Sigmoid colon (tissue), 7 donors: Measurements from ENCODE around the gene PPFIBP1. TPM values are rescaled to one million over a fixed set of nuclear protein-coding genes. Genes with fewer than 3 reads are reported as not detected.

Experiments
- DNase-seq: peaks from one replicate; pipeline ENCODE4 v3.0.0-alpha.2; 2019
- H3K27ac ChIP-seq, 4 donors: fragments of 200-600 bp; sonication (generic); one replicate each; pipeline ENCODE4 v1.5.1; 2016 to 2019; ENCODE audit warnings: mild to moderate bottlenecking in 1 of 4
- H3K27me3 ChIP-seq, 3 donors: fragments of 200-600 bp; sonication (generic); one replicate each; pipeline ENCODE4 v1.5.1; 2019; ENCODE audit warnings: mild to moderate bottlenecking in 1 of 3
- H3K36me3 ChIP-seq, 4 donors: fragments of 200-600 bp; sonication (generic); one replicate each; pipeline ENCODE4 v1.5.1; 2016 to 2019
- H3K4me1 ChIP-seq, 4 donors: fragments of 200-600 bp; sonication (generic); one replicate each; pipeline ENCODE4 v1.5.1; 2017 to 2019
- H3K4me3 ChIP-seq, 4 donors: fragments of 200-600 bp; sonication (generic); one replicate each; pipeline ENCODE4 v1.5.1; 2017 to 2019; ENCODE audit warnings: mild to moderate bottlenecking in 2 of 4, moderate library complexity in 1 of 4
- H3K9me3 ChIP-seq, 4 donors: fragments of 200-600 bp in 3 of 4; sonication (generic) in 3 of 4; one replicate each; pipeline versions ENCODE4 v1.5.1 to v1.6.1; 2013 to 2019
- EP300 ChIP-seq, 4 donors: sonication (generic); formaldehyde crosslinking; IDR thresholded peaks; one replicate each; pipeline ENCODE4 v1.6.1; 2017; ENCODE audit warnings: antibody characterized with exemption in 4 of 4
- POLR2A ChIP-seq, 2 donors: fragments of 450-650 bp; IDR thresholded peaks; one replicate each; pipeline ENCODE4 v1.6.1; 2016; ENCODE audit warnings: antibody characterized with exemption in 2 of 2, mild to moderate bottlenecking in 2 of 2, moderate library complexity in 2 of 2
- POLR2AphosphoS5 ChIP-seq, 4 donors: sonication (generic); formaldehyde crosslinking; IDR thresholded peaks; one replicate each; pipeline ENCODE4 v1.6.1; 2017; ENCODE audit warnings: antibody characterized with exemption in 4 of 4
- WGBS, 2 donors: extraction: QIAGEN DNeasy Blood & Tissue Kit; methylation state at CpG; one replicate each; pipeline ENCODE4 v1.1.7; 2013; 5-methylcytosine and 5-hydroxymethylcytosine counted together
- intact Hi-C: fragments of 100-400 bp; cut with DNase I; formaldehyde crosslinking; loops from one replicate; pipeline ENCODE4 v1.15.1; 2023
- polyA plus RNA-seq, 3 donors: library from polyadenylated mRNA; stranded (reverse); fragments of 200-250 nt; gene quantifications; one replicate each; pipeline ENCODE4 v1.2.3, GENCODE V29; 2013
- total RNA-seq, 4 donors: library from RNA; depleted of rRNA; stranded (reverse); fragments of >200 nt; gene quantifications; one replicate each; pipeline ENCODE4 v1.1.0, GENCODE V29; 2016
- TF ChIP-seq, protein P1 (sequence below), 4 experiments: fragments of 450-650 bp in 3 of 4; fragments of 200-600 bp in 1 of 4; IDR thresholded peaks; one replicate each; pipeline ENCODE4 v1.5.1; 2016 to 2019; ENCODE audit warnings: antibody characterized with exemption in 4 of 4, mild to moderate bottlenecking in 3 of 4, moderate library complexity in 2 of 4
- donor health status: healthy with polysubstance abuse.
- donor health status: Bipolar disorder and iron deficiency.
- donor health status: healthy.

The PPFIBP1 gene
- total and polyA plus RNA-seq, 7 donors = 5.5 to 101 (median 65.3) TPM

DNA sequence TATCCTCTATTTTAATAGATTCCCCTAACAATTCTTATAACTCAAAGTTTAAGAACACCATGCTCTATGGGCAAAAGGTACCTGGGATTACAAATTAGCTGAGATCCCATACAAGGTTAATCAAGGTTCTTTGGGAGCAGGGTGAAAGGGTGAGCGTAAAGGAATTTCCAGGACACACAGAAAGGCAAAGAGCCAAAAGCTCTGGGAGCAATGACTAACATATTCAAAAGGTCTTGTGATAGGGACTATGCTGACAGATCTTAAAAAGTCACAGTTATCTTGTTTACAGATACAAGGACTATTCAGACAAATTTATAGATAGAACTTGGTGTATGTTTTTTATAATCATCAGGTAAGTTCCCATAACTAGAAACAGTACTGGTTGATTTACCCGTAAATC is 19.5 kb upstream of the PPFIBP1 start:
- H3K4me1 ChIP-seq = peaks cover 0 to 6% (median 3%) of the 10 kb centered on the region in 4 donors
- H3K4me3 ChIP-seq = no peak overlapping the region
- TF ChIP-seq POLR2A (IDR thresholded peaks at IDR 0.05) = no peak
- TF ChIP-seq, protein P1, sequence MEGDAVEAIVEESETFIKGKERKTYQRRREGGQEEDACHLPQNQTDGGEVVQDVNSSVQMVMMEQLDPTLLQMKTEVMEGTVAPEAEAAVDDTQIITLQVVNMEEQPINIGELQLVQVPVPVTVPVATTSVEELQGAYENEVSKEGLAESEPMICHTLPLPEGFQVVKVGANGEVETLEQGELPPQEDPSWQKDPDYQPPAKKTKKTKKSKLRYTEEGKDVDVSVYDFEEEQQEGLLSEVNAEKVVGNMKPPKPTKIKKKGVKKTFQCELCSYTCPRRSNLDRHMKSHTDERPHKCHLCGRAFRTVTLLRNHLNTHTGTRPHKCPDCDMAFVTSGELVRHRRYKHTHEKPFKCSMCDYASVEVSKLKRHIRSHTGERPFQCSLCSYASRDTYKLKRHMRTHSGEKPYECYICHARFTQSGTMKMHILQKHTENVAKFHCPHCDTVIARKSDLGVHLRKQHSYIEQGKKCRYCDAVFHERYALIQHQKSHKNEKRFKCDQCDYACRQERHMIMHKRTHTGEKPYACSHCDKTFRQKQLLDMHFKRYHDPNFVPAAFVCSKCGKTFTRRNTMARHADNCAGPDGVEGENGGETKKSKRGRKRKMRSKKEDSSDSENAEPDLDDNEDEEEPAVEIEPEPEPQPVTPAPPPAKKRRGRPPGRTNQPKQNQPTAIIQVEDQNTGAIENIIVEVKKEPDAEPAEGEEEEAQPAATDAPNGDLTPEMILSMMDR (IDR thresholded peaks at IDR 0.05) = no peak
- no peak for TF ChIP-seq EP300 (IDR thresholded peaks at IDR 0.05)
- no peak for TF ChIP-seq POLR2AphosphoS5 (IDR thresholded peaks at IDR 0.05)
- DNase-seq = no peak
- H3K36me3 ChIP-seq = no peaks in the 10 kb centered on the region
- intact Hi-C loops = no loop called here
- WGBS, 2 donors = 95 to 97% methylated on average over 2 of the region's 2 CpGs
- no peak overlapping the region for H3K27ac ChIP-seq
- no peaks in the 10 kb centered on the region for H3K9me3 ChIP-seq
- no peaks in the 10 kb centered on the region for H3K27me3 ChIP-seq

GRCh38 chr12:27505109-27505508 is 18.9 kb upstream of the PPFIBP1 start:
- Histone ChIP-seq H3K27ac (peak overlapping the region in 1 of 4 donors; percentile 5), H3K36me3 (no peaks in the 10 kb centered on the region), H3K27me3 (no peaks in the 10 kb centered on the region), H3K4me1 (peaks cover 0 to 6% (median 3%) of the 10 kb centered on the region in 4 donors), H3K4me3 (no peak overlapping the region), H3K9me3 (no peaks in the 10 kb centered on the region)
- DNase-seq = no peak
- intact Hi-C loops = no loop called here
- 88 to 90% methylated on average over 2 of the region's 2 CpGs for WGBS, 2 donors
- TF ChIP-seq, protein P1 (IDR thresholded peaks at IDR 0.05) = no peak
- TF ChIP-seq POLR2A (IDR thresholded peaks at IDR 0.05) (no peak), POLR2AphosphoS5 (IDR thresholded peaks at IDR 0.05) (no peak), EP300 (IDR thresholded peaks at IDR 0.05) (no peak)

GRCh38 chr12:27505761-27506160 is 18.2 kb upstream of the PPFIBP1 start:
- Histone ChIP-seq H3K36me3 (no peaks in the 10 kb centered on the region), H3K4me1 (peaks cover 0 to 6% (median 3%) of the 10 kb centered on the region in 4 donors), H3K9me3 (no peaks in the 10 kb centered on the region), H3K27ac (peak overlapping the region in 1 of 4 donors; percentile 5), H3K4me3 (no peak overlapping the region), H3K27me3 (no peaks in the 10 kb centered on the region)
- DNase-seq = no peak
- TF ChIP-seq POLR2A (IDR thresholded peaks at IDR 0.05) (no peak), EP300 (IDR thresholded peaks at IDR 0.05) (no peak), POLR2AphosphoS5 (IDR thresholded peaks at IDR 0.05) (no peak)
- TF ChIP-seq, protein P1 (IDR thresholded peaks at IDR 0.05) = no peak
- intact Hi-C loops = no loop called here

- Histone ChIP-seq H3K4me3 (no peak overlapping the region), H3K36me3 (no peaks in the 10 kb centered on the region), H3K9me3 (no peaks in the 10 kb centered on the region), H3K27me3 (no peaks in the 10 kb centered on the region), H3K27ac (no peak overlapping the region), H3K4me1 (peaks cover 0 to 16% (median 10%) of the 10 kb centered on the region in 4 donors)
- no peak for TF ChIP-seq EP300 (IDR thresholded peaks at IDR 0.05)
- WGBS, 2 donors = 92 to 94% methylated on average over 2 of the region's 2 CpGs
- intact Hi-C loops = no loop called here
- DNase-seq = no peak
These were observed 17.3 kb upstream of the PPFIBP1 start for GRCh38 chr12:27506645-27507189.

DNA sequence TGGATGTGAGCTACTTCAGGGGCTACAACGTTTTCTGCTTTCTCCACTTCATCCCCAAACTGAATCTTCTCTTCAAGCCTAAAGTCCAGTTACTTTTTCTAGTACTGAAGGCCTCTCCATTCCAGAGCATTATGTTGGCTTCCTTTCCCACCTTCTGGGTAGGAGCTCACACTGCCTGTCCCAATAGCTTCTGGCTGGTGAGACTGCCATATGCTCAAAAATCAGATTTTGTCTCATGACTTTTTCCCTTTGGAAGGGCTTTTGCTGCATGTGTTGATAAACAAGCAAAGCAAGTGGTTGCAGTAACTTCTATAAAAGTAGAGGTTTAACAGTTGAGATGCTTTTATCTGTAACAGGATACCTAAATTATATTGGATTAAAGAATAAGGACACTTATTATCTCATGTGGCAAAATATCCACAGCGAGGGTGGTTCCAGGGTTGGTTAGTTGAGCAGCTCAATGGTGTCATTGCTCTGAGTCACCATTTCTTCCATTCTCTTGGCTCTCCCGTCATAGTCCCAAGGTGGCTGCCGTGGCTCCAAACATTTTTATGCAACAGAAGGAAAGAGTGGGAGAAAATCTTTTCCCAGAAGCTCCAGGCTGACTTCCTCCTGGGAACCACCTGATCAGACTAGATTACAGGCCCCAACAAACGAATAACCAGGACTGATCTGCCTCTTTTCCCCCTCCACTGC is 15.1 kb upstream of the PPFIBP1 start:
- no peak for DNase-seq
- TF ChIP-seq EP300 (IDR thresholded peaks at IDR 0.05) (no peak), POLR2AphosphoS5 (IDR thresholded peaks at IDR 0.05) (no peak), POLR2A (IDR thresholded peaks at IDR 0.05) (no peak)
- TF ChIP-seq, protein P1 (IDR thresholded peaks at IDR 0.05) = no peak
- H3K9me3 ChIP-seq = no peaks in the 10 kb centered on the region
- intact Hi-C loops = no loop called here
- H3K27ac ChIP-seq = no peak overlapping the region
- 79 to 86% methylated on average over 5 of the region's 5 CpGs for WGBS, 2 donors
- H3K4me1 ChIP-seq = peaks cover 0 to 18% (median 11%) of the 10 kb centered on the region in 4 donors
- H3K27me3 ChIP-seq = no peaks in the 10 kb centered on the region
- H3K4me3 ChIP-seq = no peak overlapping the region
- H3K36me3 ChIP-seq = no peaks in the 10 kb centered on the region
